HG03342 (cell line): ENCODE results near the gene LYPD5.
"Not testable (repeated sequence)": the region's sequence is repeated elsewhere in the genome, so short reads cannot be mapped to it uniquely, and the experiment has no call there.

Experiments used
- ATAC-seq: cut with Tn5 transposase; IDR thresholded peaks from one replicate; pipeline ENCODE4 v1.9.1; 2021; ENCODE audit warnings: mild to moderate bottlenecking, moderate library complexity; ENCODE audit not compliant: unreplicated experiment

LYPD5 gene

GRCh38 chr19:43806848-43807247 is 4.6 kb upstream of the LYPD5 start:
- ATAC-seq, result no peak

GRCh38 chr19:43806401-43806800 is 4.2 kb upstream of the LYPD5 start:
- ATAC-seq, result not testable (repeated sequence)

- ATAC-seq, result no peak
Observed at GRCh38 chr19:43804432-43804831, 2.2 kb upstream of the LYPD5 start.

GRCh38 chr19:43799502-43800142 is 2.6 kb downstream of the LYPD5 start:
- no peak for ATAC-seq

- no peak for ATAC-seq
Observed at GRCh38 chr19:43798546-43799409, 3.5 kb downstream of the LYPD5 start.

GRCh38 chr19:43798026-43798545 is 4.2 kb downstream of the LYPD5 start:
- ATAC-seq, result no peak

- no peak for ATAC-seq
Observed at GRCh38 chr19:43797556-43797955, 4.7 kb downstream of the LYPD5 start.

- ATAC-seq, result no peak
Observed at GRCh38 chr19:43797118-43797517, 5.1 kb downstream of the LYPD5 start.

GRCh38 chr19:43790587-43790986 is 11.7 kb downstream of the LYPD5 start:
- no peak for ATAC-seq

GRCh38 chr19:43789029-43789428 is 13.2 kb downstream of the LYPD5 start:
- ATAC-seq, result no peak

GRCh38 chr19:43786665-43787064 is 15.6 kb downstream of the LYPD5 start:
- no peak for ATAC-seq

- no peak for ATAC-seq
Observed at GRCh38 chr19:43784981-43785808, 17.1 kb downstream of the LYPD5 start.

- peak; percentile 35 for ATAC-seq
Observed at GRCh38 chr19:43784241-43784980, 17.8 kb downstream of the LYPD5 start.

- ATAC-seq, result no peak
Observed at GRCh38 chr19:43783636-43784035, 18.6 kb downstream of the LYPD5 start.

- no peak for ATAC-seq
Observed at GRCh38 chr19:43782689-43783231, 19.5 kb downstream of the LYPD5 start.

GRCh38 chr19:43782311-43782660 is 20.0 kb downstream of the LYPD5 start:
- no peak for ATAC-seq

GRCh38 chr19:43781630-43782310 is 20.5 kb downstream of the LYPD5 start:
- no peak for ATAC-seq

- no peak for ATAC-seq
Observed at GRCh38 chr19:43780706-43781525, 21.3 kb downstream of the LYPD5 start, which contains the start of gene KCNN4. Gene KCNN4 (minus strand): TSS chr19:43780973. CDS start chr19:43780861, 112 bp downstream.

- ATAC-seq, result no peak
Observed at GRCh38 chr19:43779820-43780219, 22.4 kb downstream of the LYPD5 start.
